ENCODE measurements around the gene VWA3B.
"Not testable (repeated sequence)": the region's sequence is repeated elsewhere in the genome, so short reads cannot be mapped to it uniquely, and the experiment has no call there.

The VWA3B gene

GRCh38 chr2:98070081-98070480 lies 16.9 kb upstream of the VWA3B start:
- DNase-seq, result no peak
- no peaks in the 10 kb centered on the region for H3K9me3 Mint-ChIP-seq
- no peaks in the 10 kb centered on the region for H3K4me1 Mint-ChIP-seq (ENCODE audit: low read depth)
- no peak overlapping the region for H3K4me3 Mint-ChIP-seq
- H3K27ac Mint-ChIP-seq, result no peak overlapping the region
- peaks cover 14% of the 10 kb centered on the region for H3K27me3 Mint-ChIP-seq
- no peaks in the 10 kb centered on the region for H3K36me3 Mint-ChIP-seq (ENCODE audit: low read depth)

DNA sequence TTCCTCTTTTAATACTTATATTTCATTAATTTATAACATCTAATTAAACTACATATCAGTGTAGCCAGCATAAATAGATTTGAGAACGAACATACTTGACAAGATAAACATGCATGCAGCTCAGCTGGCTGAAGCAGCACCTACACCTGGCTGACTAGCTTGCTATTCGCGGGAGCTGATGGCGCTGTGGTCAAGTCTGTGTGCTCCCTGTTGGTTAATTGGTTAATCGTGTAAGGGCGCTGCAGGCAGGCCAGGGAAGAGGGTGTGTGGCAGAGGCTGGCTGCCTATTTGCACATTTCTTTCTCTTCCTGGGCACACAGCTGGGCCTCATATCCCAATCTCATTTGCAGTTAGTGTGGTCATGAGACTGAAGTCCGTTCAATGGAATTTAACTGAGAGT lies 14.5 kb upstream of the VWA3B start:
- Mint-ChIP-seq H3K36me3 (ENCODE audit: low read depth) (no peaks in the 10 kb centered on the region), H3K27me3 (peaks cover 3% of the 10 kb centered on the region), H3K4me3 (no peak overlapping the region), H3K27ac (no peak overlapping the region), H3K9me3 (no peaks in the 10 kb centered on the region), H3K4me1 (ENCODE audit: low read depth) (no peaks in the 10 kb centered on the region)
- no peak for DNase-seq

GRCh38 chr2:98078701-98079100 lies 8.3 kb upstream of the VWA3B start:
- Mint-ChIP-seq H3K4me3 (no peak overlapping the region), H3K27ac (no peak overlapping the region), H3K27me3 (peaks cover 15% of the 10 kb centered on the region)

DNA sequence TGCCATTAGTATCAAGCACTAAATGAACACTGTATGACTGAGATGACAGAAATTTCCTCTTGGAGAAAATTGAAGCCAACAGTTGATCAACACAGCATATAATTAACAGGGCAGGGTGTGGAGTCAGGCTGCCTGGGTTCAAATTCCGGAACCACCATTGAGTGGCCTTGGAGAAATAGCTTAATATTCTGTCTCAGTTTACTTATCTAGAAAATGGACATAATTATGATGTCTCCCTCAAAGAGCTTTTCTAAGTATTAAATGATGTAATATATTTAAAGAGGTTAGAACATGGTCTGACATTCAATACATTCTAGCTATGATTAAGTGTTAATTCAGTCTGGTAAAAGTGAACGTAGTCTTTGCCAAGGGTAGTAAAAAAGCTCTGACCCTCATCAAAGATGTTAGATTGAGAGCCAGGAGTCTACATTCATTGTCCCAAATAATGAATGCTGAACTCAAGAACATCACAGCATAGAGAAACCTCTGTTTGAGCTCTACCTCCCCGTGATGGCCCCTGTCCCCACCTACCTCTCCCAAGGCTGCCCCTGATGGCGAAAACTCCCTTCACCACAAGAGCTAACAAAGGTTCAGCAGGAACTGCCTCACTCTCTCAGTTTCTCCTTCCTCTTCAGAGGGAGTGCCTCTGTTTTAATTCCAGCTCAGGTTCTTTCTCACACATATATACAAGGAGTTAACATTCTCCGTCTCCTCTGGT lies 2.7 kb upstream of the VWA3B start:
- DNase-seq, result no peak
- H3K27me3 Mint-ChIP-seq, result peaks cover 64% of the 10 kb centered on the region
- peaks cover 25% of the 10 kb centered on the region for H3K4me1 Mint-ChIP-seq (ENCODE audit: low read depth)
- no peaks in the 10 kb centered on the region for H3K36me3 Mint-ChIP-seq (ENCODE audit: low read depth)
- H3K4me3 Mint-ChIP-seq, result no peak overlapping the region
- no peaks in the 10 kb centered on the region for H3K9me3 Mint-ChIP-seq
- no peak overlapping the region for H3K27ac Mint-ChIP-seq

More at GRCh38 chr2:98078701-98079100, 8.3 kb upstream of the VWA3B start:
- peaks cover 7% of the 10 kb centered on the region for H3K4me1 Mint-ChIP-seq (ENCODE audit: low read depth)
- no peaks in the 10 kb centered on the region for H3K36me3 Mint-ChIP-seq (ENCODE audit: low read depth)
- no peak for DNase-seq
- H3K9me3 Mint-ChIP-seq, result peaks cover 4% of the 10 kb centered on the region

DNA sequence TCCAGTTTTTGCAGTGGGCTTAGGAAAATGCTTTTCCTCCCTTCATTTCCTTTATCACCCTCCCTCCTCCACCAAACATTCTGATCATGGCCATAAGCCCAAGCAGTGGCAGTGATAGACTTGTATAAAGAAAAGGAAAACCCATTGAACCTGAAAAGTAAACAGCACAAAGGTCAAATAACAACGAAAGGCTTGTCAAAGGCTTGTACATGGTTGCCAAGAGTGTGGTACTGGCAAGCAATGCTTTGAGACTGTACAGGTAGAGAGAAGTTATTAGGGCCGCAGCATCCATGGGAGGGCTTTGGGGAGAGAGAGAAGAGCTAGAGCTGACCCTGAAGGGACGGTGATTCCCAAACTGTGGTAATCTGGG lies 2.1 kb upstream of the VWA3B start:
- Mint-ChIP-seq H3K27me3 (peaks cover 64% of the 10 kb centered on the region), H3K4me3 (no peak overlapping the region), H3K9me3 (no peaks in the 10 kb centered on the region), H3K4me1 (ENCODE audit: low read depth) (peaks cover 25% of the 10 kb centered on the region), H3K27ac (no peak overlapping the region), H3K36me3 (ENCODE audit: low read depth) (no peaks in the 10 kb centered on the region)
- no peak for DNase-seq

GRCh38 chr2:98085649-98086048 lies 1.3 kb upstream of the VWA3B start:
- H3K4me3 Mint-ChIP-seq, result no peak overlapping the region
- peaks cover 25% of the 10 kb centered on the region for H3K4me1 Mint-ChIP-seq (ENCODE audit: low read depth)
- DNase-seq, result no peak
- no peak overlapping the region for H3K27ac Mint-ChIP-seq
- H3K27me3 Mint-ChIP-seq, result peaks cover 63% of the 10 kb centered on the region
- no peaks in the 10 kb centered on the region for H3K36me3 Mint-ChIP-seq (ENCODE audit: low read depth)
- H3K9me3 Mint-ChIP-seq, result no peaks in the 10 kb centered on the region

GRCh38 chr2:98087447-98088020 lies 567 bp downstream of the VWA3B start:
- peaks cover 57% of the 10 kb centered on the region for H3K27me3 Mint-ChIP-seq

DNA sequence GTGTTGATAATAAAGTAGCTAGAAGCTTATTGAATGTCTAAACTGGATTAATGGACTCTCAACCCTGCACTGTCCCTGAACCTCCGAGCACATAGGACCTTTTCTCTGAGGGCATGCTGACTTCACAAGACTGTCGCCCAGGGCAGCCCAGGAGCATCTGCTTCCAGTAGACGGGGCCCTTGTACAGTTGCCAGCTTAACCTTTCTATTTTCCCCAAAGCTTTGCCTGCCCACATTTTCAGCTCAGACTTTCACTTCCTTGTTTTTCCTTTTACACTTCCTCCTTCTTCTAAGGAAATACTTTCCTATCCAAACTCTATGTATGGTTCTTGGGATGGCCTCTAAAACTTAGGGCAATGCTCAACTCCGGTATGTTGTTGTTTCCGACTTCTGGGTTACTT lies 1.3 kb downstream of the VWA3B start:
- no peak for DNase-seq
- Mint-ChIP-seq H3K27ac (no peak overlapping the region), H3K36me3 (ENCODE audit: low read depth) (no peaks in the 10 kb centered on the region), H3K27me3 (peaks cover 52% of the 10 kb centered on the region), H3K4me3 (no peak overlapping the region), H3K4me1 (ENCODE audit: low read depth) (peaks cover 17% of the 10 kb centered on the region), H3K9me3 (no peaks in the 10 kb centered on the region)

More at GRCh38 chr2:98087447-98088020, 567 bp downstream of the VWA3B start:
- Mint-ChIP-seq H3K9me3 (no peaks in the 10 kb centered on the region), H3K4me1 (ENCODE audit: low read depth) (peaks cover 18% of the 10 kb centered on the region), H3K4me3 (peak overlapping the region; percentile 69), H3K36me3 (ENCODE audit: low read depth) (no peaks in the 10 kb centered on the region), H3K27ac (peak overlapping the region; percentile 12)
- DNase-seq, result no peak

- H3K27me3 Mint-ChIP-seq, result peaks cover 38% of the 10 kb centered on the region
- DNase-seq, result no peak
- no peak overlapping the region for H3K4me3 Mint-ChIP-seq
- H3K27ac Mint-ChIP-seq, result no peak overlapping the region
- no peaks in the 10 kb centered on the region for H3K36me3 Mint-ChIP-seq (ENCODE audit: low read depth)
- H3K4me1 Mint-ChIP-seq (ENCODE audit: low read depth), result peaks cover 17% of the 10 kb centered on the region
- H3K9me3 Mint-ChIP-seq, result peaks cover 6% of the 10 kb centered on the region
Observed at GRCh38 chr2:98089941-98090340, 3.0 kb downstream of the VWA3B start.

GRCh38 chr2:98090951-98091350 lies 4.0 kb downstream of the VWA3B start:
- H3K4me1 Mint-ChIP-seq (ENCODE audit: low read depth), result peaks cover 17% of the 10 kb centered on the region
- DNase-seq, result no peak
- no peaks in the 10 kb centered on the region for H3K36me3 Mint-ChIP-seq (ENCODE audit: low read depth)
- peaks cover 28% of the 10 kb centered on the region for H3K27me3 Mint-ChIP-seq
- H3K4me3 Mint-ChIP-seq, result no peak overlapping the region
- peaks cover 9% of the 10 kb centered on the region for H3K9me3 Mint-ChIP-seq
- no peak overlapping the region for H3K27ac Mint-ChIP-seq

DNA sequence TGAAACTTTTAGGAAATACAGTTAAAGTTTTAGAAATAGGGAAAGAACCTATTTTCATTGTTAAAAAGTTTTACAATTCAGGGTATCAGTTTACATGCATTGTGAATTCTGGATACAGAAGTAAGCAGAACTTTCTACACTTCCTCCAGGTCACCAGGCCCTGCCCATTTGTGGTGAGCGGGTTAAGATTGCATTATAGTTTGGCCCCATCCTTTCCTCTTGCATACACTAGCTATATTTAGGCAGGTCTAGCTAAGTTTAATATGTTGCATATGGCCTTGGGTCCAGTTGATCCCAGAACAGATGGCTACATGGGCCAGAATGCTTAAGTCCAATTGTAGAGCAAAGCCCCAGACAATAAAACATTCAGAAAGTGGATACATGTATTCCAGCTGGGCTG lies 4.8 kb downstream of the VWA3B start:
- H3K4me1 Mint-ChIP-seq (ENCODE audit: low read depth), result peaks cover 12% of the 10 kb centered on the region
- H3K27me3 Mint-ChIP-seq, result peaks cover 20% of the 10 kb centered on the region
- no peak for DNase-seq
- no peaks in the 10 kb centered on the region for H3K36me3 Mint-ChIP-seq (ENCODE audit: low read depth)
- H3K9me3 Mint-ChIP-seq, result peaks cover 14% of the 10 kb centered on the region
- no peak overlapping the region for H3K27ac Mint-ChIP-seq
- no peak overlapping the region for H3K4me3 Mint-ChIP-seq

- Mint-ChIP-seq H3K4me3 (no peak overlapping the region), H3K27me3 (peaks cover 12% of the 10 kb centered on the region), H3K9me3 (peaks cover 23% of the 10 kb centered on the region), H3K36me3 (ENCODE audit: low read depth) (no peaks in the 10 kb centered on the region), H3K4me1 (ENCODE audit: low read depth) (peaks cover under 1% of the 10 kb centered on the region), H3K27ac (no peak overlapping the region)
- DNase-seq, result no peak
Observed at GRCh38 chr2:98093146-98093545, 6.2 kb downstream of the VWA3B start.

DNA sequence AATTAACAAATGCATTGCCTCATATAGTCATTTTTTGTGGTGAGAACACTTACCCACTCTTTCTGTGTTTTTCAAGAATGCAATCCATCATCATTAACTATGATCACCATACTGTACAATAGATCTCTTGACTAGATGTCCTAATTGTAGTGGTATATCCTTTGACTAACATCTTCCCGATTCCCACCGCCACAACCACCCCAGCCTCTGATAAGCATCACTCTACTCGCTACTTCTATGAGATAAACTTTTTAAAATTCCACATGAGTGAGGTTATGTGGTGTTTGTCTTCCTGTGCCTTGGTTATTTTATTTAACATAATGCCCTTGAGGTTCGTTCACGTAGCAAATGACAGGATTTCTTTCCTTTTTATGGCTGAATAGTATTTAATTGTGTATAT lies 6.6 kb downstream of the VWA3B start:
- Mint-ChIP-seq H3K4me3 (no peak overlapping the region), H3K27ac (no peak overlapping the region), H3K9me3 (peaks cover 23% of the 10 kb centered on the region), H3K4me1 (ENCODE audit: low read depth) (no peaks in the 10 kb centered on the region), H3K36me3 (ENCODE audit: low read depth) (no peaks in the 10 kb centered on the region), H3K27me3 (peaks cover 9% of the 10 kb centered on the region)
- no peak for DNase-seq

GRCh38 chr2:98099939-98100743 lies 13.2 kb downstream of the VWA3B start:
- no peak overlapping the region for H3K27ac Mint-ChIP-seq
- H3K4me3 Mint-ChIP-seq, result no peak overlapping the region

GRCh38 chr2:98102315-98102714 lies 15.3 kb downstream of the VWA3B start:
- not testable (repeated sequence) for DNase-seq; H3K27ac Mint-ChIP-seq; H3K27me3 Mint-ChIP-seq; H3K4me3 Mint-ChIP-seq; H3K4me1 Mint-ChIP-seq (ENCODE audit: low read depth); H3K36me3 Mint-ChIP-seq (ENCODE audit: low read depth)
- peaks cover 20% of the 10 kb centered on the region for H3K9me3 Mint-ChIP-seq

More at GRCh38 chr2:98099939-98100743, 13.2 kb downstream of the VWA3B start:
- peaks cover 3% of the 10 kb centered on the region for H3K27me3 Mint-ChIP-seq
- no peak for DNase-seq
- H3K9me3 Mint-ChIP-seq, result peaks cover 28% of the 10 kb centered on the region
- no peaks in the 10 kb centered on the region for H3K36me3 Mint-ChIP-seq (ENCODE audit: low read depth)
- no peaks in the 10 kb centered on the region for H3K4me1 Mint-ChIP-seq (ENCODE audit: low read depth)
